GM06990 (cell line): ENCODE data around the gene EPHA1.
"Not testable (repeated sequence)": the region's sequence is repeated elsewhere in the genome, so short reads cannot be mapped to it uniquely, and the experiment has no call there.

ENCODE experiments used
- DNase-seq: peaks from one replicate; pipeline ENCODE4 v3.0.0-alpha.2; 2011; ENCODE audit not compliant: insufficient read length; ENCODE audit errors: extremely low read depth
- H3K27me3 ChIP-seq: replicated peaks from 2 replicates; pipeline ENCODE4 v1.6.0; 2011; ENCODE audit warnings: low read length; ENCODE audit not compliant: control insufficient read depth, insufficient read depth
- H3K36me3 ChIP-seq: 2 replicates; pipeline ENCODE4 v1.5.1; 2011; ENCODE audit warnings: low read length; ENCODE audit not compliant: control insufficient read depth, insufficient read depth
- H3K4me3 ChIP-seq: replicated peaks from 2 replicates; pipeline ENCODE4 v1.5.1; 2011; ENCODE audit warnings: low read depth, mild to moderate bottlenecking, control low read depth, low read length
- TF ChIP-seq, protein P1 (sequence below): IDR thresholded peaks from 2 replicates; pipeline ENCODE4 v1.5.1; 2011; ENCODE audit warnings: low read length, control low read depth, mild to moderate bottlenecking, inconsistent platforms; ENCODE audit not compliant: insufficient read depth, poor library complexity, severe bottlenecking

The EPHA1 gene

DNA sequence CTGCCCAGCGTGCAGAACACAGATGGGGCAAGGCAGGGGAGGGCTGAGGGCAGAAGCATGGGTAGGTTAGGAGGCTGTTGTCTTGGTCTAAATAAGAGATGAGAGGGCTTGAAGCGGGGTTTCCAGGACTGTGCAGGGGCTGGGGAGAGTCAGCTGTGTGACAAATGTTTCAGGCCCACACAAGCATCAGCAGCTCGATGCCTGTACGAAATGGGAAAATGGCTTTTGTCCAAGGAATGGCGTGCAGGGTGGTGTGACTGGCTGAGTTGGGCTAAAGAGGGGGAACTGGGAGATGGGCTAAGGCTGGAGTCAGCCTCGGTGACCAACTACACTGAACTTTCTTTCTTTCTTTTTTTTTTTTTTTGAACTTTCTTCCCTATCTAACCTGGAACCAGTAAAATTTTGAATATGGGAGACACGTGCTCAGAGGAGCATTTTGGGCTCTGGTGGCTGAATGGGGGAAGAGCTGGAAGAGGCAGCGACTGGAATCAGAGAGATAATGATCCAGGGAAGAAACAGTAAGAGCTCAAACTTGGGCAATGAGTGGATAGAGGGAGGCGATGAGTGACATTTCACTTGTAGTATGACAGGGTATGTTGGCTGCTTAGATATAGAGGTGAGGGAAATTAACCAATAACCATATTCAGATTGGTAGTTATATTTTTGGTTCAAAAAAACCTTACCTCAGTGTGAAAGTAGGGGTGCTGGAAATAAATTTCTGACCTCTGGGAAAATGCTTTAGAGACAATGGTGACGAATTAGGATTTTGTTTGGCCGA lies 10.2 kb upstream of the EPHA1 start:
- no peak for DNase-seq
- TF ChIP-seq, protein P1, sequence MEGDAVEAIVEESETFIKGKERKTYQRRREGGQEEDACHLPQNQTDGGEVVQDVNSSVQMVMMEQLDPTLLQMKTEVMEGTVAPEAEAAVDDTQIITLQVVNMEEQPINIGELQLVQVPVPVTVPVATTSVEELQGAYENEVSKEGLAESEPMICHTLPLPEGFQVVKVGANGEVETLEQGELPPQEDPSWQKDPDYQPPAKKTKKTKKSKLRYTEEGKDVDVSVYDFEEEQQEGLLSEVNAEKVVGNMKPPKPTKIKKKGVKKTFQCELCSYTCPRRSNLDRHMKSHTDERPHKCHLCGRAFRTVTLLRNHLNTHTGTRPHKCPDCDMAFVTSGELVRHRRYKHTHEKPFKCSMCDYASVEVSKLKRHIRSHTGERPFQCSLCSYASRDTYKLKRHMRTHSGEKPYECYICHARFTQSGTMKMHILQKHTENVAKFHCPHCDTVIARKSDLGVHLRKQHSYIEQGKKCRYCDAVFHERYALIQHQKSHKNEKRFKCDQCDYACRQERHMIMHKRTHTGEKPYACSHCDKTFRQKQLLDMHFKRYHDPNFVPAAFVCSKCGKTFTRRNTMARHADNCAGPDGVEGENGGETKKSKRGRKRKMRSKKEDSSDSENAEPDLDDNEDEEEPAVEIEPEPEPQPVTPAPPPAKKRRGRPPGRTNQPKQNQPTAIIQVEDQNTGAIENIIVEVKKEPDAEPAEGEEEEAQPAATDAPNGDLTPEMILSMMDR = no peak
- no peaks in the 10 kb centered on the region for H3K36me3 ChIP-seq
- H3K27me3 ChIP-seq = 0 out of 2 replicates have a peak, but pooled peaks cover 1% of the 10 kb centered on the region
- H3K4me3 ChIP-seq = no peak overlapping the region

DNA sequence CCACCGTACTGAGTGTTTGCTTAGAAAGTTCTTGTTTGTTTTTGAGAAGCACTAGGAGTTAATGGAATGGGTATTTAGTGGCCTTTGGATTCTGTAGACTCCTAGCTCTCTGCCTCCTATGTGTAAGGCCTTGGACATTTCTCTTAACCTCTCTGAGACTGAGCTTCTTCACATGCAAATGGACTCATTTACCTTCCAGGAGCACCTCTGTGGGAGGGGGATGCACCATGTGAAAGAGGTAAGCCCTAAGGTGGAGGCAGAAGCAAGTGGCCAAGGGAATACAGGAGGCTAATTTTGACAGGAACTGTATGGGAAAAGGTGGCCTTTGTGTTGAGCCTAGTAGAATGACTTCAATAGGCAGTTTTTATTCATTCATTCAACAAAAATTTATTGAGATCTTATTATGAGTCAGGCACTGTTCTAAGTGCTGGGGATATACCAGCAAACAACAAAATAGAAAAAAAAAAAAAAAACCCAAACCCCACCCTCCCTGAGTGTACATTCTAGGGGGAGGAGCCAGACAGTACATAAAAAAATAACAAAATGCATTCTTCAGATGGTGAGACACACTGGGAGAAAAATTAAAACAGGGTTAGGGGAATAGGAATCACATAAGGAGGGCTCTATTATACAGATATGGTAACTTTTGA lies 9.2 kb upstream of the EPHA1 start:
- DNase-seq = no peak
- TF ChIP-seq, protein P1 = no peak
- H3K36me3 ChIP-seq = no peaks in the 10 kb centered on the region
- H3K4me3 ChIP-seq = no peak overlapping the region
- H3K27me3 ChIP-seq = 0 out of 2 replicates have a peak, but pooled peaks cover 1% of the 10 kb centered on the region

GRCh38 chr7:143416565-143417149 lies 8.0 kb upstream of the EPHA1 start:
- H3K4me3 ChIP-seq = no peak overlapping the region
- H3K27me3 ChIP-seq = 0 out of 2 replicates have a peak, but pooled peaks cover 1% of the 10 kb centered on the region
- no peak for DNase-seq
- TF ChIP-seq, protein P1 = peak; percentile 64
- H3K36me3 ChIP-seq = no peaks in the 10 kb centered on the region

GRCh38 chr7:143415742-143416397 lies 7.2 kb upstream of the EPHA1 start:
- DNase-seq = no peak
- Histone ChIP-seq H3K36me3 (no peaks in the 10 kb centered on the region), H3K4me3 (no peak overlapping the region), H3K27me3 (0 out of 2 replicates have a peak, but pooled peaks cover 1% of the 10 kb centered on the region)
- TF ChIP-seq, protein P1 = no peak

DNA sequence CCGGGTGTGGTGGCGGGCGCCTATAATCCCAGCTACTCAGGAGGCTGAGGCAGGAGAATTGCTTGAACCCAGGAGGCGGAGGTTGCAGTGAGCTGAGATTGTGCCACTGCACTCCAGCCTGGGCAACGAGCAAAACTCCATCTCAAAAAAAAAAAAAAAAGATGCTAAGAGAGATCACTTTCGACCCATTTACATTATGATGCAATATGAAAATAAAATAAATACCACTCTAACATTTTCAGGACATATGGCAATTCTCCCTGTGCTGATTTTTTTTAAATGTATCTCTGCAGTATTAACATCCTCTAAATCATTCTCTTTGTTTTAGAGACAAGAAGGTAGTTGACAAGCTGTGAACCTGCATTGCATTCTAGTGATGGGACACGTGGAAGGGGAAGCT lies 6.6 kb upstream of the EPHA1 start:
- not testable (repeated sequence) for H3K4me3 ChIP-seq, H3K27me3 ChIP-seq, DNase-seq, H3K36me3 ChIP-seq
